Upper lobe of left lung (tissue), 6 donors: ENCODE results near the gene TRIM17. TPM values are rescaled to one million over a fixed set of nuclear protein-coding genes. Genes with fewer than 3 reads are reported as not detected.

Experiments used
- ATAC-seq, 2 donors: fragments of 200-7000 bp; cut with Tn5 transposase; one replicate each; pipeline ENCODE4 v1.9.1; 2022; ENCODE audit warnings: mild to moderate bottlenecking in 2 of 2, moderate library complexity in 2 of 2; ENCODE audit not compliant: low FRiP score in 2 of 2
- DNase-seq, 2 donors: peaks; one replicate each; pipeline ENCODE4 v3.0.0-alpha.2; 2019 to 2020
- H3K27ac ChIP-seq, 4 donors: fragments of 200-600 bp; sonication (generic); one replicate each; pipeline ENCODE4 v1.5.1; 2016 to 2019
- H3K27me3 ChIP-seq, 4 donors: fragments of 200-600 bp; sonication (generic); one replicate each; pipeline ENCODE4 v1.5.1; 2017 to 2019
- H3K36me3 ChIP-seq, 4 donors: fragments of 200-600 bp; sonication (generic); one replicate each; pipeline ENCODE4 v1.5.1; 2016 to 2019
- H3K4me1 ChIP-seq, 4 donors: fragments of 200-600 bp; sonication (generic); one replicate each; pipeline ENCODE4 v1.5.1; 2018 to 2019
- H3K4me3 ChIP-seq, 4 donors: fragments of 200-600 bp; sonication (generic); one replicate each; pipeline ENCODE4 v1.5.1; 2017 to 2019; ENCODE audit warnings: mild to moderate bottlenecking in 2 of 4, moderate library complexity in 1 of 4
- H3K9me3 ChIP-seq, 4 donors: fragments of 200-600 bp; sonication (generic); one replicate each; pipeline ENCODE4 v1.5.1; 2018 to 2019
- CTCF ChIP-seq, 6 experiments: fragments of 450-650 bp in 4 of 6; fragments of 200-600 bp in 2 of 6; sonication (generic) in 2 of 6; IDR thresholded peaks; one replicate each; pipeline ENCODE4 v1.5.1; 2016 to 2019; ENCODE audit warnings: antibody characterized with exemption in 6 of 6
- EP300 ChIP-seq, 4 donors: sonication (generic); formaldehyde crosslinking; IDR thresholded peaks; one replicate each; pipeline ENCODE4 v1.5.1; 2017; ENCODE audit warnings: antibody characterized with exemption in 4 of 4, control low read depth in 2 of 4
- POLR2A ChIP-seq, 4 donors: fragments of 450-650 bp; IDR thresholded peaks; one replicate each; pipeline ENCODE4 v1.5.1; 2016 to 2017; ENCODE audit warnings: antibody characterized with exemption in 4 of 4, mild to moderate bottlenecking in 2 of 4
- POLR2AphosphoS5 ChIP-seq, 2 donors: sonication (generic); formaldehyde crosslinking; IDR thresholded peaks; one replicate each; pipeline ENCODE4 v1.5.1; 2017; ENCODE audit warnings: antibody characterized with exemption in 2 of 2
- WGBS, 2 donors: methylation state at CpG; one replicate each; pipeline ENCODE4 v1.1.5; 2017 to 2018; 5-methylcytosine and 5-hydroxymethylcytosine counted together
- total RNA-seq, 6 donors: library from RNA; depleted of rRNA in 4 of 6; stranded (reverse); fragments of >200 nt in 4 of 6; gene quantifications; one replicate each; pipeline versions ENCODE4 v1.1.0 to v1.2.1, GENCODE V29; 2016 to 2021
- donor health status: DM: no; HTN: no; CAD: no; lungs with moderate emphysema.
- donor health status: DM: no; HTN: yes; CAD: no; lungs with severe emphysema.

TRIM17 gene
- total RNA-seq, 6 donors from 2014 or later = 1.2 to 21.0 (median 2.4) TPM

GRCh38 chr1:228370941-228371740, 45.5 kb downstream of the TRIM17 start:
- Histone ChIP-seq H3K27me3 (no peaks in the 10 kb centered on the region), H3K27ac (no peak overlapping the region), H3K9me3 (no peaks in the 10 kb centered on the region), H3K36me3 (no peaks in the 10 kb centered on the region), H3K4me1 (peaks cover 0 to 11% (median 2%) of the 10 kb centered on the region in 4 donors), H3K4me3 (no peak overlapping the region)
- 86 to 91% methylated on average over 20 of the region's 50 CpGs for WGBS, 2 donors
- no peak for TF ChIP-seq POLR2AphosphoS5 (IDR thresholded peaks at IDR 0.05)
- no peak for TF ChIP-seq CTCF (IDR thresholded peaks at IDR 0.05)
- TF ChIP-seq EP300 (IDR thresholded peaks at IDR 0.05) = no peak
- ATAC-seq = no peak
- peak in 1 of 2 donors; percentile 86 for DNase-seq

- H3K36me3 ChIP-seq = no peaks in the 10 kb centered on the region
- DNase-seq (peak in 1 of 2 donors; percentile 44), ATAC-seq (no peak)
- H3K27me3 ChIP-seq = no peaks in the 10 kb centered on the region
- TF ChIP-seq EP300 (IDR thresholded peaks at IDR 0.05) (no peak), POLR2A (IDR thresholded peaks at IDR 0.05) (no peak), CTCF (IDR thresholded peaks at IDR 0.05) (no peak), POLR2AphosphoS5 (IDR thresholded peaks at IDR 0.05) (no peak)
- H3K4me3 ChIP-seq = no peak overlapping the region
- H3K4me1 ChIP-seq = peaks cover 0 to 11% (median 2%) of the 10 kb centered on the region in 4 donors
- H3K27ac ChIP-seq = no peak overlapping the region
- H3K9me3 ChIP-seq = no peaks in the 10 kb centered on the region
- WGBS, 2 donors = 93 to 100% methylated on average over 1 to 10 of the region's 10 CpGs
Observed at GRCh38 chr1:228370439-228370940, 46.2 kb downstream of the TRIM17 start.

- H3K36me3 ChIP-seq = no peaks in the 10 kb centered on the region
- no peak for TF ChIP-seq POLR2A (IDR thresholded peaks at IDR 0.05)
- no peak for TF ChIP-seq POLR2AphosphoS5 (IDR thresholded peaks at IDR 0.05)
- no peak for TF ChIP-seq CTCF (IDR thresholded peaks at IDR 0.05)
- TF ChIP-seq EP300 (IDR thresholded peaks at IDR 0.05) = no peak
- peak in 1 of 2 donors; percentile 52 for DNase-seq
- peaks cover 0 to 11% (median 2%) of the 10 kb centered on the region in 4 donors for H3K4me1 ChIP-seq
- no peak overlapping the region for H3K4me3 ChIP-seq
- no peak overlapping the region for H3K27ac ChIP-seq
- 90 to 94% methylated on average over 12 to 14 of the region's 18 CpGs for WGBS, 2 donors
- no peak for ATAC-seq
- no peaks in the 10 kb centered on the region for H3K27me3 ChIP-seq
- no peaks in the 10 kb centered on the region for H3K9me3 ChIP-seq
Observed at GRCh38 chr1:228369608-228370438, 46.8 kb downstream of the TRIM17 start.

GRCh38 chr1:228368801-228369607, 47.7 kb downstream of the TRIM17 start:
- Histone ChIP-seq H3K27ac (no peak overlapping the region), H3K36me3 (no peaks in the 10 kb centered on the region), H3K4me1 (peaks cover 0 to 11% (median 2%) of the 10 kb centered on the region in 4 donors), H3K4me3 (no peak overlapping the region), H3K27me3 (no peaks in the 10 kb centered on the region), H3K9me3 (no peaks in the 10 kb centered on the region)
- 78% methylated on average over 15 of the region's 15 CpGs; no CpG with 5 or more reads in 1 of the 2 donors for WGBS, 2 donors
- DNase-seq = no peak
- ATAC-seq = no peak
- TF ChIP-seq EP300 (IDR thresholded peaks at IDR 0.05) = no peak
- no peak for TF ChIP-seq POLR2AphosphoS5 (IDR thresholded peaks at IDR 0.05)
- no peak for TF ChIP-seq POLR2A (IDR thresholded peaks at IDR 0.05)
- no peak for TF ChIP-seq CTCF (IDR thresholded peaks at IDR 0.05)
